Kidney (tissue), 14 donors: ENCODE results near the gene PTEN. TPM values are rescaled to one million over a fixed set of nuclear protein-coding genes. Genes with fewer than 3 reads are reported as not detected.

Experiments used
- DNase-seq, 5 donors: peaks; one replicate each; pipeline ENCODE4 v3.0.0-alpha.2; 2013 to 2020
- FAIRE-seq: peaks from 2 replicates; lab custom pipeline; 2012; peaks lifted over from hg19 to GRCh38; lab: Jason Lieb, UNC
- H3K27ac ChIP-seq, 2 donors: one replicate each; pipeline ENCODE4 v1.7.0; 2013; ENCODE audit warnings: low read depth in 2 of 2, low read length in 2 of 2, inconsistent platforms in 1 of 2
- H3K27me3 ChIP-seq: one replicate; pipeline ENCODE4 v1.7.1; 2013; ENCODE audit warnings: low read length, inconsistent platforms; ENCODE audit not compliant: control insufficient read depth, insufficient read depth
- H3K36me3 ChIP-seq, 3 donors: one replicate each; pipeline versions ENCODE4 v1.7.0 to v1.7.1; 2013; ENCODE audit warnings: low read length in 3 of 3, control low read depth in 1 of 3, inconsistent platforms in 1 of 3; ENCODE audit not compliant: insufficient read depth in 3 of 3, control insufficient read depth in 2 of 3
- H3K4me1 ChIP-seq, 3 donors: one replicate each; pipeline versions ENCODE4 v1.7.0 to v1.7.1; 2013; ENCODE audit warnings: low read length in 3 of 3, inconsistent platforms in 1 of 3, low read depth in 1 of 3; ENCODE audit not compliant: control insufficient read depth in 2 of 3, insufficient read depth in 2 of 3
- H3K4me3 ChIP-seq, 3 donors: one replicate each; pipeline versions ENCODE4 v1.7.0 to v1.8.1; 2013; ENCODE audit warnings: low read length in 3 of 3, control low read depth in 1 of 3, inconsistent platforms in 1 of 3
- H3K9ac ChIP-seq, 3 donors: one replicate each; pipeline versions ENCODE4 v1.7.0 to v1.7.1; 2013; ENCODE audit warnings: low read length in 3 of 3, control low read depth in 1 of 3, inconsistent platforms in 1 of 3
- H3K9me3 ChIP-seq, 3 donors: one replicate each; pipeline versions ENCODE4 v1.7.0 to v1.7.1; 2013; ENCODE audit warnings: low read length in 3 of 3, control low read depth in 1 of 3, inconsistent platforms in 1 of 3; ENCODE audit not compliant: control insufficient read depth in 2 of 3, insufficient read depth in 1 of 3
- CTCF ChIP-seq: IDR thresholded peaks from 3 replicates; pipeline ENCODE4 v1.5.1; 2012; ENCODE audit warnings: mild to moderate bottlenecking, moderate library complexity, borderline replicate concordance; ENCODE audit not compliant: insufficient read depth; ENCODE audit errors: extremely low read depth
- intact Hi-C: fragments of 100-400 bp; cut with DNase I; formaldehyde crosslinking; loops from one replicate; pipeline ENCODE4 v1.11.1; 2022
- polyA plus RNA-seq: library from polyadenylated mRNA; stranded (reverse); fragments of 350-450 nt; fragmentation: Illumina TruSeq; extraction: RNeasy Lipid Tissue Mini Kit (QIAGEN cat#74804); gene quantifications from one replicate; pipeline ENCODE4 v1.2.3, GENCODE V29; 2014; ENCODE audit warnings: low read depth, low replicate concordance; ENCODE audit not compliant: insufficient read depth
- total RNA-seq: library from RNA; stranded (reverse); fragmentation: NEBNext Ultra II Directional; extraction: Animal tissue kit (Norgen Biotek cat#: 25700); gene quantifications from one replicate; pipeline ENCODE4 v1.2.1, GENCODE V29; 2021
- donor health status: control.
- donor health status: control.
- donor health status: control.
- donor health status: control.
- donor health status: control.
- donor health status: DM: yes; HTN: yes; CAD: no.
- donor health status: Normal renal cell carcinoma (clear cell type).

The PTEN gene
- total and polyA plus RNA-seq, 2 donors from 2014 or later: 22.3 to 154 TPM

- H3K9ac ChIP-seq: no peak overlapping the region
- FAIRE-seq (no peak), DNase-seq (no peak)
- H3K27me3 ChIP-seq: no peaks in the 10 kb centered on the region
- H3K9me3 ChIP-seq: no peaks in the 10 kb centered on the region
- H3K4me1 ChIP-seq: no peaks in the 10 kb centered on the region
- H3K27ac ChIP-seq: no peak overlapping the region
- no peak for TF ChIP-seq CTCF
- H3K36me3 ChIP-seq: peaks cover 0 to 2% (median 0%) of the 10 kb centered on the region in 3 donors
- intact Hi-C loops: no loop called here
- no peak overlapping the region for H3K4me3 ChIP-seq
Measured at GRCh38 chr10:87923233-87923632, 59.8 kb downstream of the PTEN start.

- Histone ChIP-seq H3K9ac (no peak overlapping the region), H3K4me3 (no peak overlapping the region), H3K27ac (no peak overlapping the region), H3K36me3 (peaks cover 0 to 2% (median 0%) of the 10 kb centered on the region in 3 donors), H3K4me1 (no peaks in the 10 kb centered on the region), H3K27me3 (no peaks in the 10 kb centered on the region), H3K9me3 (no peaks in the 10 kb centered on the region)
- no peak for TF ChIP-seq CTCF
- DNase-seq: peak in 1 of 5 donors; percentile 20
- intact Hi-C loops: no loop called here
- no peak for FAIRE-seq
Measured at GRCh38 chr10:87925570-87925969, 62.1 kb downstream of the PTEN start.

DNA sequence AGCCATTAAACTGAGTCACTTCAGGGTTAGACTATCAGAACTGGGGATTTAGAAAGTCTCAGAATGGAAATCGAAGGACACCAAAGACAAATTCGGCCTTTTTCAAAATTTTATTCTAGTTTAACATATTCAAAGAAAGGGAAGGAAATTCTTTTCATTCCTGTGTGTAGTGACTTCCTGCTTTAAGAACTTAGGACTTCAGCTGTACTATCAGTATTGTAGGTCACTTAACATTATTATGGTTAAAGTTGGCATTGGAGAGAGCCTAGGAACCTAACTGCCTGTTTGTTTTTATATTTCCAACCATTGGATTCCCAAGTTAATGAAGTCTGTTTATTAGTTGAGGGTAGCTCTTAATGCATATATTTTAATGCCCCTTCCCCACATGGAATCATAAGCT is 63.7 kb downstream of the PTEN start:
- intact Hi-C loops: no loop called here
- H3K9me3 ChIP-seq: no peaks in the 10 kb centered on the region
- no peak overlapping the region for H3K4me3 ChIP-seq
- no peak for TF ChIP-seq CTCF
- no peaks in the 10 kb centered on the region for H3K4me1 ChIP-seq
- peak; percentile 33 for FAIRE-seq
- H3K36me3 ChIP-seq: peaks cover 0 to 2% (median 0%) of the 10 kb centered on the region in 3 donors
- no peak for DNase-seq
- H3K27ac ChIP-seq: no peak overlapping the region
- H3K27me3 ChIP-seq: no peaks in the 10 kb centered on the region
- no peak overlapping the region for H3K9ac ChIP-seq

DNA sequence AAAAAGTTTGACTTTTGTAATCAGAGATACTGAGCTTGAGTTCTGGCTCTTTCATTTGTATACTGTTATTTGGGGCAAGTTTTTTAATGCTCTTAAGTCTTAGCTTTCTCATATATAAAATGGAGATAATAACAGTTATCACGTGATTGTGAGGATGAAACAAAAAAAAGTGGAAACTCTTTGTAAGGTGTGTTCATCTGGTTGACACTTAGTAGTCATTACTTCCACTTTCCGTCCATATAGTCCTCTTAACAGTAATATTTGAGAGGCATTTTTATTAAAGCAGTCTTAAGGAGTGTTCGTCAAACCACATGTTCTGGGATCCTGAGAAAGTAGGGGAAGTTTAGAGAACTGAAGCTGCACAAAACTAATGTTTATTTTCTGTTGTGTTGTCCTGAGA is 65.6 kb downstream of the PTEN start:
- intact Hi-C loops: no loop called here
- TF ChIP-seq CTCF: no peak
- Histone ChIP-seq H3K27ac (no peak overlapping the region), H3K36me3 (peaks cover 0 to 2% (median 0%) of the 10 kb centered on the region in 3 donors), H3K9ac (no peak overlapping the region), H3K27me3 (no peaks in the 10 kb centered on the region), H3K4me1 (no peaks in the 10 kb centered on the region), H3K4me3 (no peak overlapping the region), H3K9me3 (no peaks in the 10 kb centered on the region)
- DNase-seq (no peak), FAIRE-seq (no peak)
